ENCODE measurements around the gene SLC25A6.
"Not testable (repeated sequence)": the region's sequence is repeated elsewhere in the genome, so short reads cannot be mapped to it uniquely, and the experiment has no call there.

SLC25A6 gene

DNA sequence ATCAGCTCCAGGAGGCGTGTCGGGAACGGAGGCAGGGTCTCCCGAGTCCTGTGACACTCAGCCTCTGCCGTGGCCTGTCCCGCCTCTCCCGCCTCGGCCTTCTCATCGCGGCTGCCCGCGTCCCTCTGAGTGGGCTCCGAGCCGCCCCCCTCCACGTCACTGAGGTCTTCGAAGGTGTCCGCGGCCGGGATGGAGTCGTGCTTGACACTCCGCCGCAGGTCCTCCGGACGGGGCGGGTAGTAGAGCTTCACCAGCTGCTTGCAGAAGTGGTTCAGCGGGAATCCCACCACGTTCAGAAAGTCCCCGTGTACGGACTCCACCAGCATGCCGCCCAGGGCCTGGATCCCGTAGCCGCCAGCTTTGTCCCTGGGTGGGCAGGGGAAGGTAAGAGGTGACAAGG lies 35.8 kb upstream of the SLC25A6 start:
- in situ Hi-C loops (cut with HindIII; ENCODE audit: low sequenced_read_pairs): no loop called here
- TF ChIP-seq, protein P1, sequence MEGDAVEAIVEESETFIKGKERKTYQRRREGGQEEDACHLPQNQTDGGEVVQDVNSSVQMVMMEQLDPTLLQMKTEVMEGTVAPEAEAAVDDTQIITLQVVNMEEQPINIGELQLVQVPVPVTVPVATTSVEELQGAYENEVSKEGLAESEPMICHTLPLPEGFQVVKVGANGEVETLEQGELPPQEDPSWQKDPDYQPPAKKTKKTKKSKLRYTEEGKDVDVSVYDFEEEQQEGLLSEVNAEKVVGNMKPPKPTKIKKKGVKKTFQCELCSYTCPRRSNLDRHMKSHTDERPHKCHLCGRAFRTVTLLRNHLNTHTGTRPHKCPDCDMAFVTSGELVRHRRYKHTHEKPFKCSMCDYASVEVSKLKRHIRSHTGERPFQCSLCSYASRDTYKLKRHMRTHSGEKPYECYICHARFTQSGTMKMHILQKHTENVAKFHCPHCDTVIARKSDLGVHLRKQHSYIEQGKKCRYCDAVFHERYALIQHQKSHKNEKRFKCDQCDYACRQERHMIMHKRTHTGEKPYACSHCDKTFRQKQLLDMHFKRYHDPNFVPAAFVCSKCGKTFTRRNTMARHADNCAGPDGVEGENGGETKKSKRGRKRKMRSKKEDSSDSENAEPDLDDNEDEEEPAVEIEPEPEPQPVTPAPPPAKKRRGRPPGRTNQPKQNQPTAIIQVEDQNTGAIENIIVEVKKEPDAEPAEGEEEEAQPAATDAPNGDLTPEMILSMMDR (IDR thresholded peaks at IDR 0.05; ENCODE audit: low read depth, low read length): no peak
- no peak for DNase-seq (ENCODE audit: low read depth, low spot score)
- H3K4me3 ChIP-seq (ENCODE audit: low read depth, low read length): no peak overlapping the region

DNA sequence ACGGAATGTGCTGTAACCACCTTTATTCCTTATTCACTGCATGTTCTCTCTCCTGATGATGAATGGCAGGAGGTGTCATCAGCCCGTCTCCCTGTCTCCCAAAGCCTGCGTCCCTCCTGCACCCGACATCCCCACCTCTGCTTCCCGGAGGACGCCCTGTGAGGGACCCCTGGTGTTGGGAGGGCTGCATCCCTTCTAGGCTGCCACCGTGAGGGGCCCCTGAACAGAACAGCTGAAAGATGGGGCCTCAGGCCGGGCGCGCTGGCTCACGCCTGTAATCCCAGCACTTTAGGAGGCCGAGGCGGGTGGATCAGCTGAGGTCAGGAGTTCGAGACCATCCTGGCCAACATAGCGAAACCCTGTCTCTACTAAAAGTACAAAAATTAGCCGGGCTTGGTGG lies 34.4 kb upstream of the SLC25A6 start:
- H3K4me3 ChIP-seq (ENCODE audit: low read depth, low read length); in situ Hi-C loops (cut with HindIII; ENCODE audit: low sequenced_read_pairs); DNase-seq (ENCODE audit: low read depth, low spot score): not testable (repeated sequence)

DNA sequence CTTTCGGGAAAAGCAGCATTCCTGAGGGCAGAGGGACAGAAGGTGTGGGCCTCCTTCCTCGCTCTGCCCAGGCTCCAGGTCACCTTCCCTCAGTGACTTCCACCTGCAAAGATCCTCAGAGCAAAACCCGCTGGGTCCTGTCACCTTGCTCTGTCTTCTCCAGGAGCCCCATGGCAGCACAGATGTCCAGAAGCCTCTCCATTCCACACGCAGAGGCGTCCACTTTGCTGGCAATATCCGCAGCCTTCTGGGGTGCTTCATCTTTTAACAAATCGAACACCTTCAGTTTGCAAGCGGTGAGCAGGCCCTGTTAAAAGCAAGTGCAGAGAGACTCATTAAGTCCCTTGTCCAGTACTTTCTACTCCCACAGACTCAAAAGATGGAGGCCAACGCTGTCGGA lies 33.5 kb upstream of the SLC25A6 start:
- no peak for DNase-seq (ENCODE audit: low read depth, low spot score)
- H3K4me3 ChIP-seq (ENCODE audit: low read depth, low read length): no peak overlapping the region
- TF ChIP-seq, protein P1 (IDR thresholded peaks at IDR 0.05; ENCODE audit: low read depth, low read length): no peak
- in situ Hi-C loops (cut with HindIII; ENCODE audit: low sequenced_read_pairs): no loop called here

DNA sequence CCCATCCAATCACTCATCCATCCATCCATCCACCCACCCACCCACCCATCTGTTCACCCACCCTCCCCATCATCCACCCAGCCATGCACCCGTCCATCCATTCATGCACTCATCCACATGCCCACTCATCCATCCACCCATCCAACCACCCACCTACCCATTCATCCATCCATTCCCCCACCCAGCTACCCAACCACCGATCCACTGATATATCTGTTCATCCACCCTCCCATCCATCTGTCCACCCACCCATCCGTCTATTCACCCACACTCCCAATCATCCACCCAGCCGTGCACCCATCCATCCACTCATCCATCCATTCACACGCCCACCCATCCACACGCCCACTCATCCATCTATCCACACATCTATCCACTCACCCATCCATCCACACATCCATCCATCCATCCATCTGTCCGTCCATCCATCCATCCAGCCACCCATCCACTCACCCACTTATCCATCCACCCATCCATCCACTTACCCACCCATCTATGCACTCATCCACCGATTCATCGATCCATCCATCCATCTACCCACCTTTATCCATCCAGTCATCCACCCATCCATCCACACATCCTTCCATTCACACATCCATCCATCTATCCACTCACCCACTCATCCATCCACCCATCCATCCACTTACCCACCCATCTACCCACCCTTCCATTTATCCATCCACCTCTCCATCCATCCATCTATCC lies 32.4 kb upstream of the SLC25A6 start:
- no peak for DNase-seq (ENCODE audit: low read depth, low spot score)
- TF ChIP-seq, protein P1 (IDR thresholded peaks at IDR 0.05; ENCODE audit: low read depth, low read length): no peak
- in situ Hi-C loops (cut with HindIII; ENCODE audit: low sequenced_read_pairs): no loop called here
- H3K4me3 ChIP-seq (ENCODE audit: low read depth, low read length): no peak overlapping the region

DNA sequence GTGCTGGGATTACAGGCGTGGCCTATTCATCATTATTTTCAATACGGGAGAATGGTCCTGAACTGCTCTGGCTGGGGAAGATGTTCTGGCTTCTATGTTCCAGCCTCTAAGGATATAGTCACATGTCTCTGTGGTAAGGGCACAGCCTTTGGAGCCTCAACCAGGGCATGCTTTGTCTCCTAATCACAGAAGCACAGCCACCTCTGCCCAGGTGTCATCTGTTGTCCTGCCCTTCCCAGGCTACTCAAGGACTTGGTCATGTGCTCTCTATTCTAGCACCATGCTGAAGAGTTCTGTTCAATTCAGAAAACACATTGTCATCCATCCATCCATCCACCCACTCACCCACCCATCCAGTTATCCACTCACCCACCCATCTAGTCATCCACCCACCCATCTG lies 31.3 kb upstream of the SLC25A6 start:
- no peak overlapping the region for H3K4me3 ChIP-seq (ENCODE audit: low read depth, low read length)
- TF ChIP-seq, protein P1 (IDR thresholded peaks at IDR 0.05; ENCODE audit: low read depth, low read length): no peak
- in situ Hi-C loops (cut with HindIII; ENCODE audit: low sequenced_read_pairs): no loop called here
- DNase-seq (ENCODE audit: low read depth, low spot score): no peak

GRCh38 chrX:1422135-1422465 lies 30.2 kb upstream of the SLC25A6 start:
- H3K4me3 ChIP-seq (ENCODE audit: low read depth, low read length): no peak overlapping the region
- DNase-seq (ENCODE audit: low read depth, low spot score): no peak
- in situ Hi-C loops (cut with HindIII; ENCODE audit: low sequenced_read_pairs): no loop called here
- TF ChIP-seq, protein P1 (IDR thresholded peaks at IDR 0.05; ENCODE audit: low read depth, low read length): no peak

DNA sequence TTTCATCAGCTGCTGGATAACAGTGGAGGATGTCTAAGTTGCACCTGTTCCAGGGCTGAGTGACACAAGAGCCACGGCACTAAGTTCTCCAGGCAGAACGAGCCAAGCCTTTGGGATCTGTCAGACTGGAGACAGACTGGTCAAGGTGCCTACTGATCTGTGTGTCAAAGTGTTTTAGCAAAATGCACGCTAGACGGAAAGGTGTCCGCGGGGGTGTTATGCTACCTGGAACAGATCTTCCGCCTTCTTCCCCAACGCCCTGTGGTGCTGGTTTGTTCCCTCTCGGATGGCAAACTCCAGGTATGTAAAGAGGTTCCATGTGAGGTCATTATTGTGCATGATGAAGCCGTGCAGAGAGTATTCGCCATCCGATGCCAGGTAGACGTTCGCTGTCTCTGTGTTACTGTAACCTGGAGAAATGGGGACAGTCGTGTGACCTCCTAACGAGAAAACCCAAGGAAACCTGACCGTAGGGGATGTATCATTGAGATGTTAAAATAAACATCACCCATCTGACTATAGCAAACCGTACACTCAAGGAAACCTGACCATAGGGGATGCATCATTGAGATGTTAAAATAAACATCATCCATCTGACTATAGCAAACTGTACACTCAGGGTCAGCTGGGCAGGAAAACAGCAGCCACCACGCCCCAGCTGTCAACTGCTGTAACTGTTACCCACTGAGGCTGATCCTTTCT lies 29.7 kb upstream of the SLC25A6 start:
- in situ Hi-C loops (cut with HindIII; ENCODE audit: low sequenced_read_pairs): no loop called here

More for the DNA sequence above, 29.7 kb upstream of the SLC25A6 start:
- no peak for DNase-seq (ENCODE audit: low read depth, low spot score)
- TF ChIP-seq, protein P1 (IDR thresholded peaks at IDR 0.05; ENCODE audit: low read depth, low read length): no peak
- H3K4me3 ChIP-seq (ENCODE audit: low read depth, low read length): no peak overlapping the region
